HepG2 (cell line): ENCODE results near the gene MYO1E. TPM values are rescaled to one million over a fixed set of nuclear protein-coding genes. Genes with fewer than 3 reads are reported as not detected.

Source experiments
- CBX1 ChIP-seq: IDR thresholded peaks from one replicate; pipeline ENCODE4 v1.6.1; 2016; ENCODE audit warnings: antibody characterized with exemption, low read depth
- HDAC2 ChIP-seq: sonication (generic); formaldehyde crosslinking; IDR thresholded peaks from 2 replicates; pipeline ENCODE4 v1.4.0; 2020; ENCODE audit warnings: missing genetic modification reagents
- KAT8 ChIP-seq: IDR thresholded peaks from 2 replicates; pipeline ENCODE4 v1.6.1; 2016; ENCODE audit warnings: missing genetic modification reagents, missing compliant biosample characterization
- LCORL ChIP-seq, 2 experiments: fragments of 450-650 bp in 1 of 2; sonication (generic) in 1 of 2; formaldehyde crosslinking in 1 of 2; IDR thresholded peaks; 2 replicates each; pipeline versions ENCODE4 v1.5.0 to v1.6.1; 2017 to 2020; ENCODE audit warnings: antibody characterized with exemption in 1 of 2, missing genetic modification reagents in 1 of 2
- polyA plus RNA-seq, 8 experiments: library from polyadenylated mRNA; depleted of rRNA in 3 of 8; stranded (reverse) in 7 of 8; unstranded in 1 of 8; fragments of >200 nt; fragmentation: Illumina TruSeq in 4 of 8; extraction: Trizol in 4 of 8; gene quantifications; 2 replicates each; pipeline versions ENCODE4 v1.2.1 to v1.2.3, GENCODE V29; 2011 to 2016; ENCODE audit warnings: low read depth in 4 of 8, missing spikeins in 1 of 8, mixed read lengths in 1 of 8; ENCODE audit not compliant: insufficient read depth in 1 of 8
- total RNA-seq, 5 experiments: library from RNA; depleted of rRNA; stranded (reverse); fragments of >200 nt; fragmentation: Illumina TruSeq; extraction: Trizol; gene quantifications; 2 replicates each; pipeline ENCODE4 v1.2.3, GENCODE V29; 2016; ENCODE audit warnings: low read depth in 1 of 5
- TF ChIP-seq, protein P1 (sequence below): sonication (generic); formaldehyde crosslinking; IDR thresholded peaks from 2 replicates; pipeline ENCODE4 v1.4.0; 2020; ENCODE audit warnings: missing genetic modification reagents
- TF ChIP-seq, protein P2 (sequence below), 2 experiments: fragments of 450-650 bp in 1 of 2; sonication (generic) in 1 of 2; formaldehyde crosslinking; IDR thresholded peaks; 2 replicates each; pipeline versions ENCODE4 v1.5.0 to v1.8.0; 2020 to 2022; ENCODE audit warnings: mild to moderate bottlenecking in 1 of 2, missing genetic modification reagents in 1 of 2
- TF ChIP-seq, protein P3 (sequence below): sonication (generic); formaldehyde crosslinking; IDR thresholded peaks from 2 replicates; pipeline ENCODE4 v1.5.1; 2020; ENCODE audit warnings: missing genetic modification reagents, mild to moderate bottlenecking, borderline replicate concordance
- TF ChIP-seq, protein P4 (sequence below): sonication (generic); formaldehyde crosslinking; IDR thresholded peaks from 2 replicates; pipeline ENCODE4 v1.5.1; 2020; ENCODE audit warnings: mild to moderate bottlenecking, missing genetic modification reagents, moderate library complexity
- TF ChIP-seq, protein P5 (sequence below): sonication (generic); formaldehyde crosslinking; IDR thresholded peaks from 2 replicates; pipeline ENCODE4 v1.5.0; 2020; ENCODE audit warnings: mild to moderate bottlenecking, missing genetic modification reagents
- TF ChIP-seq, protein P6 (sequence below): sonication (generic); formaldehyde crosslinking; IDR thresholded peaks from 2 replicates; pipeline ENCODE4 v1.9.0; 2022; ENCODE audit warnings: low read depth, missing genetic modification reagents

The MYO1E gene
- total and polyA plus RNA-seq, 2 of the 13 experiments (the other 11 are each of a cell fraction or from before 2014, with no cell fraction given): 15.7 to 25.1 TPM

DNA sequence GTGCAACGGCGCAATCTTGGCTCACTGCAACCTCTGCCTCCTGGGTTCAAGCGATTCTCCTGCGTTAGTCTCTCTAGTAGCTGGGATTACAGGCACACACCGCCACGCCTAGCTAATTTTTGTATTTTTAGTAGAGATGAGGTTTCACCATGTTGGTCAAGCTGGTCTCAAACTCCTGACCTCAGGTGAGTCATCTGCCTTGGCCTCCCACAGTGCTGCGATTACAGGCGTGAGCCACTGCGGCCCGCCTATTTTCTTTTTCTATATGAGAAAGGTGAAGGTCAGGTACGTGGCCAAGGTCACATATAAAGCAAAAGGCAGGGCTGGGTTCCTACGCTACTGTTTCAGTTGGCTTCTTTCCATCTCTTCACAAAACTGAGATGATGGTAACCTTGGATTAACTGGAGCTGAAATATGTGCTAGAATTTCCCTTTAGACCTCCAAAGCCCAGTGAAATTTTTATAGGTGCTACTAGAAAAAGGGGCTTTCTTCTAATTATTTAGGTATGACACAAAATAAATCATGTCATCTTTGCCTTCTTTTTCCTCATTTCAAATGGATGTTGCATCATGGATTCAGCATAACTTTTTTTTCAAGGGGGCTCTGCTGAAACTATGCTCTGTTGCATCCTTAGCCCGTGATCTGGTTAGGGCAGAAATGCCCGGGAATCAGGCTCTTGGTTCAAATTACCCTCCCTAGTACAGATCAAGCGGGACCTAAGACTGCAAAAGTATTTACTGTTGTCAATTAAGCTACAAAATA, 68.5 kb downstream of the MYO1E start (continued):
- TF ChIP-seq, protein P1, sequence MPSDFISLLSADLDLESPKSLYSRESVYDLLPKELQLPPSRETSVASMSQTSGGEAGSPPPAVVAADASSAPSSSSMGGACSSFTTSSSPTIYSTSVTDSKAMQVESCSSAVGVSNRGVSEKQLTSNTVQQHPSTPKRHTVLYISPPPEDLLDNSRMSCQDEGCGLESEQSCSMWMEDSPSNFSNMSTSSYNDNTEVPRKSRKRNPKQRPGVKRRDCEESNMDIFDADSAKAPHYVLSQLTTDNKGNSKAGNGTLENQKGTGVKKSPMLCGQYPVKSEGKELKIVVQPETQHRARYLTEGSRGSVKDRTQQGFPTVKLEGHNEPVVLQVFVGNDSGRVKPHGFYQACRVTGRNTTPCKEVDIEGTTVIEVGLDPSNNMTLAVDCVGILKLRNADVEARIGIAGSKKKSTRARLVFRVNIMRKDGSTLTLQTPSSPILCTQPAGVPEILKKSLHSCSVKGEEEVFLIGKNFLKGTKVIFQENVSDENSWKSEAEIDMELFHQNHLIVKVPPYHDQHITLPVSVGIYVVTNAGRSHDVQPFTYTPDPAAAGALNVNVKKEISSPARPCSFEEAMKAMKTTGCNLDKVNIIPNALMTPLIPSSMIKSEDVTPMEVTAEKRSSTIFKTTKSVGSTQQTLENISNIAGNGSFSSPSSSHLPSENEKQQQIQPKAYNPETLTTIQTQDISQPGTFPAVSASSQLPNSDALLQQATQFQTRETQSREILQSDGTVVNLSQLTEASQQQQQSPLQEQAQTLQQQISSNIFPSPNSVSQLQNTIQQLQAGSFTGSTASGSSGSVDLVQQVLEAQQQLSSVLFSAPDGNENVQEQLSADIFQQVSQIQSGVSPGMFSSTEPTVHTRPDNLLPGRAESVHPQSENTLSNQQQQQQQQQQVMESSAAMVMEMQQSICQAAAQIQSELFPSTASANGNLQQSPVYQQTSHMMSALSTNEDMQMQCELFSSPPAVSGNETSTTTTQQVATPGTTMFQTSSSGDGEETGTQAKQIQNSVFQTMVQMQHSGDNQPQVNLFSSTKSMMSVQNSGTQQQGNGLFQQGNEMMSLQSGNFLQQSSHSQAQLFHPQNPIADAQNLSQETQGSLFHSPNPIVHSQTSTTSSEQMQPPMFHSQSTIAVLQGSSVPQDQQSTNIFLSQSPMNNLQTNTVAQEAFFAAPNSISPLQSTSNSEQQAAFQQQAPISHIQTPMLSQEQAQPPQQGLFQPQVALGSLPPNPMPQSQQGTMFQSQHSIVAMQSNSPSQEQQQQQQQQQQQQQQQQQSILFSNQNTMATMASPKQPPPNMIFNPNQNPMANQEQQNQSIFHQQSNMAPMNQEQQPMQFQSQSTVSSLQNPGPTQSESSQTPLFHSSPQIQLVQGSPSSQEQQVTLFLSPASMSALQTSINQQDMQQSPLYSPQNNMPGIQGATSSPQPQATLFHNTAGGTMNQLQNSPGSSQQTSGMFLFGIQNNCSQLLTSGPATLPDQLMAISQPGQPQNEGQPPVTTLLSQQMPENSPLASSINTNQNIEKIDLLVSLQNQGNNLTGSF (CRISPR knock-in tag): no peak
- TF ChIP-seq, protein P2, sequence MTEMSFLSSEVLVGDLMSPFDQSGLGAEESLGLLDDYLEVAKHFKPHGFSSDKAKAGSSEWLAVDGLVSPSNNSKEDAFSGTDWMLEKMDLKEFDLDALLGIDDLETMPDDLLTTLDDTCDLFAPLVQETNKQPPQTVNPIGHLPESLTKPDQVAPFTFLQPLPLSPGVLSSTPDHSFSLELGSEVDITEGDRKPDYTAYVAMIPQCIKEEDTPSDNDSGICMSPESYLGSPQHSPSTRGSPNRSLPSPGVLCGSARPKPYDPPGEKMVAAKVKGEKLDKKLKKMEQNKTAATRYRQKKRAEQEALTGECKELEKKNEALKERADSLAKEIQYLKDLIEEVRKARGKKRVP (CRISPR knock-in tag; IDR thresholded peaks at IDR 0.05): 0 out of 4 replicates have a peak, but pooled peaks of 1 of the 2 experiments have one; percentile 23
- TF ChIP-seq, protein P3, sequence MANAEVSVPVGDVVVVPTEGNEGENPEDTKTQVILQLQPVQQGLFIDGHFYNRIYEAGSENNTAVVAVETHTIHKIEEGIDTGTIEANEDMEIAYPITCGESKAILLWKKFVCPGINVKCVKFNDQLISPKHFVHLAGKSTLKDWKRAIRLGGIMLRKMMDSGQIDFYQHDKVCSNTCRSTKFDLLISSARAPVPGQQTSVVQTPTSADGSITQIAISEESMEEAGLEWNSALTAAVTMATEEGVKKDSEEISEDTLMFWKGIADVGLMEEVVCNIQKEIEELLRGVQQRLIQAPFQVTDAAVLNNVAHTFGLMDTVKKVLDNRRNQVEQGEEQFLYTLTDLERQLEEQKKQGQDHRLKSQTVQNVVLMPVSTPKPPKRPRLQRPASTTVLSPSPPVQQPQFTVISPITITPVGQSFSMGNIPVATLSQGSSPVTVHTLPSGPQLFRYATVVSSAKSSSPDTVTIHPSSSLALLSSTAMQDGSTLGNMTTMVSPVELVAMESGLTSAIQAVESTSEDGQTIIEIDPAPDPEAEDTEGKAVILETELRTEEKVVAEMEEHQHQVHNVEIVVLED (CRISPR knock-in tag): no peak
- TF ChIP-seq KAT8 (CRISPR knock-in tag): 0 out of 2 replicates have a peak, but pooled peaks have one; percentile 14
- no peak for TF ChIP-seq HDAC2 (CRISPR knock-in tag)
- no peak for TF ChIP-seq CBX1
- TF ChIP-seq, protein P4, sequence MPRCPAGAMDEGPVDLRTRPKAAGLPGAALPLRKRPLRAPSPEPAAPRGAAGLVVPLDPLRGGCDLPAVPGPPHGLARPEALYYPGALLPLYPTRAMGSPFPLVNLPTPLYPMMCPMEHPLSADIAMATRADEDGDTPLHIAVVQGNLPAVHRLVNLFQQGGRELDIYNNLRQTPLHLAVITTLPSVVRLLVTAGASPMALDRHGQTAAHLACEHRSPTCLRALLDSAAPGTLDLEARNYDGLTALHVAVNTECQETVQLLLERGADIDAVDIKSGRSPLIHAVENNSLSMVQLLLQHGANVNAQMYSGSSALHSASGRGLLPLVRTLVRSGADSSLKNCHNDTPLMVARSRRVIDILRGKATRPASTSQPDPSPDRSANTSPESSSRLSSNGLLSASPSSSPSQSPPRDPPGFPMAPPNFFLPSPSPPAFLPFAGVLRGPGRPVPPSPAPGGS (CRISPR knock-in tag): no peak
- TF ChIP-seq, protein P5, sequence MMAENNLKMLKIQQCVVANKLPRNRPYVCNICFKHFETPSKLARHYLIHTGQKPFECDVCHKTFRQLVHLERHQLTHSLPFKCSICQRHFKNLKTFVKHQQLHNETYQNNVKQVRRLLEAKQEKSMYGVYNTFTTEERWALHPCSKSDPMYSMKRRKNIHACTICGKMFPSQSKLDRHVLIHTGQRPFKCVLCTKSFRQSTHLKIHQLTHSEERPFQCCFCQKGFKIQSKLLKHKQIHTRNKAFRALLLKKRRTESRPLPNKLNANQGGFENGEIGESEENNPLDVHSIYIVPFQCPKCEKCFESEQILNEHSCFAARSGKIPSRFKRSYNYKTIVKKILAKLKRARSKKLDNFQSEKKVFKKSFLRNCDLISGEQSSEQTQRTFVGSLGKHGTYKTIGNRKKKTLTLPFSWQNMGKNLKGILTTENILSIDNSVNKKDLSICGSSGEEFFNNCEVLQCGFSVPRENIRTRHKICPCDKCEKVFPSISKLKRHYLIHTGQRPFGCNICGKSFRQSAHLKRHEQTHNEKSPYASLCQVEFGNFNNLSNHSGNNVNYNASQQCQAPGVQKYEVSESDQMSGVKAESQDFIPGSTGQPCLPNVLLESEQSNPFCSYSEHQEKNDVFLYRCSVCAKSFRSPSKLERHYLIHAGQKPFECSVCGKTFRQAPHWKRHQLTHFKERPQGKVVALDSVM: no peak
- TF ChIP-seq, protein P6, sequence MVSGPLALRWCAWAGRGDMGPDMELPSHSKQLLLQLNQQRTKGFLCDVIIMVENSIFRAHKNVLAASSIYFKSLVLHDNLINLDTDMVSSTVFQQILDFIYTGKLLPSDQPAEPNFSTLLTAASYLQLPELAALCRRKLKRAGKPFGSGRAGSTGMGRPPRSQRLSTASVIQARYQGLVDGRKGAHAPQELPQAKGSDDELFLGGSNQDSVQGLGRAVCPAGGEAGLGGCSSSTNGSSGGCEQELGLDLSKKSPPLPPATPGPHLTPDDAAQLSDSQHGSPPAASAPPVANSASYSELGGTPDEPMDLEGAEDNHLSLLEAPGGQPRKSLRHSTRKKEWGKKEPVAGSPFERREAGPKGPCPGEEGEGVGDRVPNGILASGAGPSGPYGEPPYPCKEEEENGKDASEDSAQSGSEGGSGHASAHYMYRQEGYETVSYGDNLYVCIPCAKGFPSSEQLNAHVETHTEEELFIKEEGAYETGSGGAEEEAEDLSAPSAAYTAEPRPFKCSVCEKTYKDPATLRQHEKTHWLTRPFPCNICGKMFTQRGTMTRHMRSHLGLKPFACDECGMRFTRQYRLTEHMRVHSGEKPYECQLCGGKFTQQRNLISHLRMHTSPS (CRISPR knock-in tag): no peak
- no peak for TF ChIP-seq LCORL (IDR thresholded peaks at IDR 0.05)
- TF ChIP-seq LCORL (CRISPR knock-in tag; IDR thresholded peaks at IDR 0.05): no peak
